Liver (tissue), 9 donors: Measurements from ENCODE around the gene ETV3. TPM values are rescaled to one million over a fixed set of nuclear protein-coding genes. Genes with fewer than 3 reads are reported as not detected.

Experiments
- DNase-seq: peaks from one replicate; pipeline ENCODE4 v3.0.0-alpha.2; 2017; ENCODE audit warnings: low spot score
- H3K27ac ChIP-seq, 2 donors: one replicate each; pipeline ENCODE4 v1.7.0; 2013; ENCODE audit warnings: inconsistent platforms in 2 of 2, low read length in 2 of 2, control low read depth in 1 of 2, low read depth in 1 of 2, mild to moderate bottlenecking in 1 of 2
- H3K27me3 ChIP-seq, 4 donors: one replicate each; pipeline versions ENCODE4 v1.6.1 to v1.7.0; 2013; ENCODE audit warnings: low read length in 3 of 4, inconsistent platforms in 1 of 4, mild to moderate bottlenecking in 1 of 4, moderate library complexity in 1 of 4; ENCODE audit not compliant: control insufficient read depth in 4 of 4, insufficient read depth in 4 of 4
- H3K36me3 ChIP-seq, 4 donors: one replicate each; pipeline versions ENCODE4 v1.6.1 to v1.7.0; 2013; ENCODE audit warnings: low read length in 3 of 4, mild to moderate bottlenecking in 3 of 4, low read depth in 1 of 4, moderate library complexity in 1 of 4; ENCODE audit not compliant: control insufficient read depth in 4 of 4, insufficient read depth in 3 of 4
- H3K4me1 ChIP-seq, 4 donors: one replicate each; pipeline versions ENCODE4 v1.6.1 to v1.7.0; 2013; ENCODE audit warnings: low read length in 3 of 4, mild to moderate bottlenecking in 3 of 4, moderate library complexity in 1 of 4; ENCODE audit not compliant: control insufficient read depth in 4 of 4, insufficient read depth in 4 of 4
- H3K4me3 ChIP-seq, 3 donors: one replicate each; pipeline versions ENCODE4 v1.6.1 to v1.7.0; 2013; ENCODE audit warnings: low read length in 3 of 3, control low read depth in 1 of 3, low read depth in 1 of 3, mild to moderate bottlenecking in 1 of 3
- H3K9ac ChIP-seq, 2 donors: one replicate each; pipeline ENCODE4 v1.7.0; 2013; ENCODE audit warnings: low read length in 2 of 2, mild to moderate bottlenecking in 2 of 2, moderate library complexity in 2 of 2, control low read depth in 1 of 2, low read depth in 1 of 2
- H3K9me3 ChIP-seq, 4 donors: one replicate each; pipeline versions ENCODE4 v1.6.1 to v1.7.0; 2013; ENCODE audit warnings: low read length in 3 of 4; ENCODE audit not compliant: control insufficient read depth in 4 of 4
- EGR1 ChIP-seq, 2 donors: IDR thresholded peaks; 2 replicates each; pipeline ENCODE4 v1.6.1; 2016 to 2018; ENCODE audit warnings: antibody characterized with exemption in 2 of 2, low read depth in 2 of 2
- FOXA1 ChIP-seq: IDR thresholded peaks from 2 replicates; pipeline ENCODE4 v1.6.1; 2016; ENCODE audit warnings: antibody characterized with exemption
- FOXA2 ChIP-seq: IDR thresholded peaks from 2 replicates; pipeline ENCODE4 v1.6.1; 2016; ENCODE audit warnings: antibody characterized with exemption
- GABPA ChIP-seq, 2 donors: IDR thresholded peaks in 1 of 2; conservative IDR thresholded peaks in 1 of 2; 2 replicates each; pipeline ENCODE4 v1.6.1; 2016; ENCODE audit warnings: antibody characterized with exemption in 2 of 2, mild to moderate bottlenecking in 1 of 2, moderate library complexity in 1 of 2
- HNF4A ChIP-seq, 2 donors: conservative IDR thresholded peaks; 2 replicates each; pipeline ENCODE4 v1.6.1; 2016; ENCODE audit warnings: antibody characterized with exemption in 2 of 2, mild to moderate bottlenecking in 2 of 2
- HNF4G ChIP-seq: IDR thresholded peaks from 2 replicates; pipeline ENCODE4 v1.6.1; 2016; ENCODE audit warnings: antibody characterized with exemption
- JUND ChIP-seq, 2 donors: IDR thresholded peaks; 2 replicates each; pipeline ENCODE4 v1.6.1; 2016; ENCODE audit warnings: antibody characterized with exemption in 2 of 2
- NR2F2 ChIP-seq: IDR thresholded peaks from 2 replicates; pipeline ENCODE4 v1.6.1; 2016; ENCODE audit warnings: antibody characterized with exemption
- RAD21 ChIP-seq, 2 donors: IDR thresholded peaks; 2 replicates each; pipeline ENCODE4 v1.6.1; 2016; ENCODE audit warnings: antibody characterized with exemption in 2 of 2, mild to moderate bottlenecking in 2 of 2
- SP1 ChIP-seq: IDR thresholded peaks from 2 replicates; pipeline ENCODE4 v1.6.1; 2018; ENCODE audit warnings: antibody characterized with exemption, mild to moderate bottlenecking
- TAF1 ChIP-seq: conservative IDR thresholded peaks from 2 replicates; pipeline ENCODE4 v1.6.1; 2016; ENCODE audit warnings: antibody characterized with exemption, mild to moderate bottlenecking
- YY1 ChIP-seq: IDR thresholded peaks from 2 replicates; pipeline ENCODE4 v1.6.1; 2016; ENCODE audit warnings: antibody characterized with exemption, mild to moderate bottlenecking
- WGBS: extraction: QIAGEN DNeasy Blood & Tissue Kit; methylation state at CpG from one replicate; pipeline ENCODE4 v1.1.7; 2013; 5-methylcytosine and 5-hydroxymethylcytosine counted together
- polyA plus RNA-seq, 2 donors: library from polyadenylated mRNA; stranded (reverse) in 1 of 2; unstranded in 1 of 2; fragments of 200-250 nt in 1 of 2; fragments of >200 nt in 1 of 2; fragmentation: Nextera tagmentation in 1 of 2; extraction: Ambion mirVana in 1 of 2; gene quantifications; one replicate each; pipeline versions ENCODE4 v1.2.1 to v1.2.3, GENCODE V29; 2013 to 2015
- total RNA-seq, 2 donors: library from RNA; depleted of rRNA; stranded (reverse); fragments of >200 nt; gene quantifications; one replicate each; pipeline ENCODE4 v1.2.3, GENCODE V29; 2014
- TF ChIP-seq, protein P1 (sequence below): IDR thresholded peaks from 2 replicates; pipeline ENCODE4 v1.6.1; 2016; ENCODE audit warnings: antibody characterized with exemption
- TF ChIP-seq, protein P2 (sequence below): IDR thresholded peaks from 2 replicates; pipeline ENCODE4 v1.6.1; 2016; ENCODE audit warnings: antibody characterized with exemption, mild to moderate bottlenecking
- TF ChIP-seq, protein P3 (sequence below): IDR thresholded peaks from 2 replicates; pipeline ENCODE4 v1.6.1; 2016; ENCODE audit warnings: antibody characterized with exemption
- donor health status: healthy.
- donor health status: healthy.
- donor health status: healthy.
- donor health status: healthy.
- donor health status: healthy.

Gene ETV3
- total and polyA plus RNA-seq, 4 donors, result 2.0 to 10.8 (median 5.3) TPM

DNA sequence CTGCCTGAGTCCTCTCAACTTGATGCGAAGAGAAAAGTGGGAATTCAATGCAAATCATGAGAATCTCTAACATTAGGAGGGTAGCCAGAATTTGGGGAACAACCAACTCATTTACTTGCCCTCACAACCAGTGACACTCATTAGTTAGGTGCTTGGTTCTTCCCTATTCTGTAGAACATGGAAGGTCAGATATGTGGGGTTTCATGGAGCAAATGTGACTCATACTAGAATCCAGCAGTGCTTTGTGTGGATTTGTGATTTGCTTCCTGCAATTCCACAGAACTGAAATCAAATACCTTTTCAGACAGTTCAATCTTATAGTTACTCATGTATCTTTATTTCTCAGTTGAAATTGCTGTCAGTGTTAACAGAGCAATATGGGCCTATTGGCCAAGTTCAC, 6.9 kb upstream of the ETV3 start:
- H3K27ac ChIP-seq, result no peak overlapping the region
- TF ChIP-seq JUND (IDR thresholded peaks at IDR 0.05) (no peak), SP1 (no peak), YY1 (no peak), EGR1 (IDR thresholded peaks at IDR 0.05; ENCODE audit: low read depth in 2 of 2) (no peak), NR2F2 (no peak), RAD21 (IDR thresholded peaks at IDR 0.05) (no peak), GABPA (IDR thresholded peaks at IDR 0.05 in 1 of 2, conservative IDR thresholded peaks at IDR 0.05 in 1 of 2) (no peak)
- TF ChIP-seq, protein P1, sequence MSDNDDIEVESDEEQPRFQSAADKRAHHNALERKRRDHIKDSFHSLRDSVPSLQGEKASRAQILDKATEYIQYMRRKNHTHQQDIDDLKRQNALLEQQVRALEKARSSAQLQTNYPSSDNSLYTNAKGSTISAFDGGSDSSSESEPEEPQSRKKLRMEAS, result no peak
- TF ChIP-seq, protein P2, sequence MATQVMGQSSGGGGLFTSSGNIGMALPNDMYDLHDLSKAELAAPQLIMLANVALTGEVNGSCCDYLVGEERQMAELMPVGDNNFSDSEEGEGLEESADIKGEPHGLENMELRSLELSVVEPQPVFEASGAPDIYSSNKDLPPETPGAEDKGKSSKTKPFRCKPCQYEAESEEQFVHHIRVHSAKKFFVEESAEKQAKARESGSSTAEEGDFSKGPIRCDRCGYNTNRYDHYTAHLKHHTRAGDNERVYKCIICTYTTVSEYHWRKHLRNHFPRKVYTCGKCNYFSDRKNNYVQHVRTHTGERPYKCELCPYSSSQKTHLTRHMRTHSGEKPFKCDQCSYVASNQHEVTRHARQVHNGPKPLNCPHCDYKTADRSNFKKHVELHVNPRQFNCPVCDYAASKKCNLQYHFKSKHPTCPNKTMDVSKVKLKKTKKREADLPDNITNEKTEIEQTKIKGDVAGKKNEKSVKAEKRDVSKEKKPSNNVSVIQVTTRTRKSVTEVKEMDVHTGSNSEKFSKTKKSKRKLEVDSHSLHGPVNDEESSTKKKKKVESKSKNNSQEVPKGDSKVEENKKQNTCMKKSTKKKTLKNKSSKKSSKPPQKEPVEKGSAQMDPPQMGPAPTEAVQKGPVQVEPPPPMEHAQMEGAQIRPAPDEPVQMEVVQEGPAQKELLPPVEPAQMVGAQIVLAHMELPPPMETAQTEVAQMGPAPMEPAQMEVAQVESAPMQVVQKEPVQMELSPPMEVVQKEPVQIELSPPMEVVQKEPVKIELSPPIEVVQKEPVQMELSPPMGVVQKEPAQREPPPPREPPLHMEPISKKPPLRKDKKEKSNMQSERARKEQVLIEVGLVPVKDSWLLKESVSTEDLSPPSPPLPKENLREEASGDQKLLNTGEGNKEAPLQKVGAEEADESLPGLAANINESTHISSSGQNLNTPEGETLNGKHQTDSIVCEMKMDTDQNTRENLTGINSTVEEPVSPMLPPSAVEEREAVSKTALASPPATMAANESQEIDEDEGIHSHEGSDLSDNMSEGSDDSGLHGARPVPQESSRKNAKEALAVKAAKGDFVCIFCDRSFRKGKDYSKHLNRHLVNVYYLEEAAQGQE, result no peak
- H3K4me1 ChIP-seq, result no peaks in the 10 kb centered on the region
- H3K9ac ChIP-seq, result no peak overlapping the region
- H3K27me3 ChIP-seq, result no peaks in the 10 kb centered on the region
- no peak overlapping the region for H3K4me3 ChIP-seq
- no peaks in the 10 kb centered on the region for H3K36me3 ChIP-seq
- no peaks in the 10 kb centered on the region for H3K9me3 ChIP-seq
- WGBS, result 98% methylated on average over 1 of the region's 1 CpG
- DNase-seq, result no peak

DNA sequence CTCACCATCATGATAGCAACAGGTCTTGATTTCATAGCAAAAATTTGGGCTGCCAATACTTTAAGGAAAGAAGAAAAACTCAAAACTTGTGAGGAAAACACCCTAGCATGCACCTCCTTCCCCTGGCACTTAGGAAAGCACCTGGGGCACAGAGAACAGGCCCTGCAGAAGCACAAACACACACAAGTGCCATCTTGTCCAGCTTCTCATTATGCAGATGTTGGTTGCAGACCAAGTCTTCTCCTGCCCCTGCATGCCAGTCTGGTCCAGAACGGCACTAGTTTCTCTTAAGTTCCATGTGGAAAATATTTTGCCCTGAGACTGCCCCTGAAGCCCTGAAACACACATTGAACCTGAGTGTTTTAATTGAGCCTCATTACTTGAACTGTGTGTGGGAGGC, 6.3 kb upstream of the ETV3 start:
- Histone ChIP-seq H3K27me3 (no peaks in the 10 kb centered on the region), H3K36me3 (no peaks in the 10 kb centered on the region), H3K9me3 (no peaks in the 10 kb centered on the region), H3K9ac (no peak overlapping the region), H3K4me1 (no peaks in the 10 kb centered on the region), H3K4me3 (no peak overlapping the region), H3K27ac (no peak overlapping the region)
- 90% methylated on average over 1 of the region's 1 CpG for WGBS
- no peak for TF ChIP-seq HNF4A (conservative IDR thresholded peaks at IDR 0.05)
- TF ChIP-seq, protein P2, result no peak
- TF ChIP-seq, protein P3, sequence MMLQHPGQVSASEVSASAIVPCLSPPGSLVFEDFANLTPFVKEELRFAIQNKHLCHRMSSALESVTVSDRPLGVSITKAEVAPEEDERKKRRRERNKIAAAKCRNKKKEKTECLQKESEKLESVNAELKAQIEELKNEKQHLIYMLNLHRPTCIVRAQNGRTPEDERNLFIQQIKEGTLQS, result no peak
- no peak for TF ChIP-seq FOXA1
- TF ChIP-seq TAF1, result no peak
- no peak for TF ChIP-seq NR2F2
- no peak for TF ChIP-seq FOXA2
- no peak for TF ChIP-seq GABPA (IDR thresholded peaks at IDR 0.05 in 1 of 2, conservative IDR thresholded peaks at IDR 0.05 in 1 of 2)
- no peak for TF ChIP-seq EGR1 (IDR thresholded peaks at IDR 0.05; ENCODE audit: low read depth in 2 of 2)
- TF ChIP-seq, protein P1, result no peak
- TF ChIP-seq YY1, result no peak
- no peak for TF ChIP-seq HNF4G
- no peak for DNase-seq
